ENCODE data around the gene WARS2.

GRCh38 chr1:119099775-119100174 lies 40.7 kb downstream of the WARS2 start:
- TF ChIP-seq CTCF (IDR thresholded peaks at IDR 0.05) (no peak), ZFX (IDR thresholded peaks at IDR 0.05; ENCODE audit: borderline replicate concordance) (no peak)
